Mammary epithelial cell (primary cell): ENCODE measurements around the gene GFER.

ENCODE experiments used
- CTCF ChIP-seq, 2 donors: IDR thresholded peaks in 1 of 2; conservative IDR thresholded peaks in 1 of 2; 2 replicates each; pipeline ENCODE4 v1.5.1; 2011 to 2012; ENCODE audit warnings: inconsistent platforms in 2 of 2, low read length in 2 of 2, mild to moderate bottlenecking in 2 of 2, control low read depth in 1 of 2, low read depth in 1 of 2; ENCODE audit not compliant: insufficient read depth in 1 of 2; ENCODE audit errors: extremely low read depth in 1 of 2
- EZH2 ChIP-seq: IDR thresholded peaks from 2 replicates; pipeline ENCODE4 v1.6.1; 2012; ENCODE audit warnings: low read length, inconsistent platforms, borderline replicate concordance

- no peak for TF ChIP-seq CTCF (conservative IDR thresholded peaks at IDR 0.05 in 1 of 2, IDR thresholded peaks at IDR 0.05 in 1 of 2; ENCODE audit: extremely low read depth in 1 of 2, insufficient read depth in 1 of 2, low read depth in 1 of 2, low read length in 2 of 2)
- no peak for TF ChIP-seq EZH2
These were observed 7.6 kb downstream of the GFER start for GRCh38 chr16:1991588-1991947.
